ENCODE measurements around the gene NLE1. TPM values are rescaled to one million over a fixed set of nuclear protein-coding genes. Genes with fewer than 3 reads are reported as not detected.

Gene NLE1
- total RNA-seq, 1 experiment from 2014 or later: 23.3 TPM

DNA sequence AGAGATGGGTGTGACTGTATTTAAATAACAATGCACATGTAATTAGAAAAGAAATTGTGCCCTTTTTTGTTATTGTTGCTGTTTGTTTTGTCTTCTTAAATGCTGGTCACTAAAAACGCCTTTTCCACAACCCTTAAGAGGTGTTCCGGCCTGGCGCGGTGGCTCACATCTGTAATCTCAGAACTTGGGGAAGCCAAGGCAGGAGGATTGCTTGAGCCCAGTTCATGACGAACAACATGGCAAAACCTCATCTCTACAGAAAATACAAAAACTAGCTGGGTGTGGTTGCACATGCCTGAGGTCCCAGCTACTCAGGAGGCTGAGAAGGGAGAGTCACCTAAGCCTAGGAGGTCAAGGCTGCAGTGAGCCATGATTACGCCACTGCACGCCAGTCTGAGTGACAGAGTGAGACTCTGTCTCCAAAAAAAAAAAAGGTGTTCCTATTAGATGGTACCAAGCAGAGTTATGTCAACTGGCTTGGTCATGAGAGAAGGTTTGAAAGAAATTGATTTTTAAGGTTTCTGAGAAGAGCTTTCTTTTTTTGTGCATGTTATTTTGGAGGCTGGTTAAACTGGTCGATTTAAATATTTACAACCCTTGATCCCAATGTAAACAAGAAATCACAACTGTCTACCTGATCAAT, 55.1 kb downstream of the NLE1 start:
- ChIA-PET POLR2A (ENCODE audit: low non-redundant PET) (no interaction called here), CTCF (no interaction called here)
- BruUV-seq (replicated peaks): no TSS peak
- TF ChIP-seq EZH2 (IDR thresholded peaks at IDR 0.05; ENCODE audit: borderline replicate concordance, low read depth, low read length, poor library complexity, severe bottlenecking): no peak
- TF ChIP-seq, protein P1, sequence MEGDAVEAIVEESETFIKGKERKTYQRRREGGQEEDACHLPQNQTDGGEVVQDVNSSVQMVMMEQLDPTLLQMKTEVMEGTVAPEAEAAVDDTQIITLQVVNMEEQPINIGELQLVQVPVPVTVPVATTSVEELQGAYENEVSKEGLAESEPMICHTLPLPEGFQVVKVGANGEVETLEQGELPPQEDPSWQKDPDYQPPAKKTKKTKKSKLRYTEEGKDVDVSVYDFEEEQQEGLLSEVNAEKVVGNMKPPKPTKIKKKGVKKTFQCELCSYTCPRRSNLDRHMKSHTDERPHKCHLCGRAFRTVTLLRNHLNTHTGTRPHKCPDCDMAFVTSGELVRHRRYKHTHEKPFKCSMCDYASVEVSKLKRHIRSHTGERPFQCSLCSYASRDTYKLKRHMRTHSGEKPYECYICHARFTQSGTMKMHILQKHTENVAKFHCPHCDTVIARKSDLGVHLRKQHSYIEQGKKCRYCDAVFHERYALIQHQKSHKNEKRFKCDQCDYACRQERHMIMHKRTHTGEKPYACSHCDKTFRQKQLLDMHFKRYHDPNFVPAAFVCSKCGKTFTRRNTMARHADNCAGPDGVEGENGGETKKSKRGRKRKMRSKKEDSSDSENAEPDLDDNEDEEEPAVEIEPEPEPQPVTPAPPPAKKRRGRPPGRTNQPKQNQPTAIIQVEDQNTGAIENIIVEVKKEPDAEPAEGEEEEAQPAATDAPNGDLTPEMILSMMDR (conservative IDR thresholded peaks at IDR 0.05; ENCODE audit: low read depth, low read length): no peak
- intact Hi-C loops (cut with micrococcal nuclease; ENCODE audit: unreplicated experiment): no loop called here
- Histone ChIP-seq H3K4me3 (ENCODE audit: low read depth, low read length, poor library complexity, severe bottlenecking) (no peak overlapping the region), H3K9me3 (ENCODE audit: low read depth, low read length, poor library complexity, severe bottlenecking) (no peaks in the 10 kb centered on the region), H3K27me3 (replicated peaks; ENCODE audit: insufficient read depth, low read depth, low read length, poor library complexity) (no peaks in the 10 kb centered on the region), H3K4me1 (ENCODE audit: insufficient read depth, low read length, poor library complexity, severe bottlenecking) (peaks cover 11% of the 10 kb centered on the region), H3K36me3 (ENCODE audit: insufficient read depth, low read length, poor library complexity, severe bottlenecking) (no peaks in the 10 kb centered on the region), H3K27ac (ENCODE audit: low read depth, low read length, poor library complexity, severe bottlenecking) (no peak overlapping the region)
- DNase-seq (ENCODE audit: low spot score): no peak

DNA sequence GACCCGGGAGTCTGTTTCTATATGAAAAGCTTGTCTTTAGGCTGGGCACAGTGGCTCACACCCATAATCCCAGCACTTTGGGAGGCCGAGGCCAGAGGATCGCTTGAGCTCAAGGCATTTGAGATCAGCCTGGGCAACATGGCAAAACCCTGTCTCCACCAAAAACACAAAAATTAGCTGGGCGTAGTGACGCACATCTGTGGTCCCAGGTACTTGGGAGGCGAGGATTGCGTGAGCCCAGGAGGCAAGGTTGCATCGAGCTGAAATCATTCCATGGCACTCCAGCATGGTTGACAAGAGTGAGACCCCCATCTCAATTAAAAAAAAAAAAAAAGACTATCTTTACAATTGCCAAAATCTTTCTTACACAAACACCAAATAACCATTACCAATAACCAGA, 55.9 kb downstream of the NLE1 start:
- intact Hi-C loops (cut with micrococcal nuclease; ENCODE audit: unreplicated experiment): no loop called here
- Histone ChIP-seq H3K27ac (ENCODE audit: low read depth, low read length, poor library complexity, severe bottlenecking) (no peak overlapping the region), H3K36me3 (ENCODE audit: insufficient read depth, low read length, poor library complexity, severe bottlenecking) (no peaks in the 10 kb centered on the region), H3K27me3 (replicated peaks; ENCODE audit: insufficient read depth, low read depth, low read length, poor library complexity) (no peaks in the 10 kb centered on the region), H3K4me3 (ENCODE audit: low read depth, low read length, poor library complexity, severe bottlenecking) (no peak overlapping the region), H3K9me3 (ENCODE audit: low read depth, low read length, poor library complexity, severe bottlenecking) (no peaks in the 10 kb centered on the region), H3K4me1 (ENCODE audit: insufficient read depth, low read length, poor library complexity, severe bottlenecking) (peaks cover 16% of the 10 kb centered on the region)
- no TSS peak for BruUV-seq (replicated peaks)
- TF ChIP-seq, protein P1 (conservative IDR thresholded peaks at IDR 0.05; ENCODE audit: low read depth, low read length): no peak
- TF ChIP-seq EZH2 (IDR thresholded peaks at IDR 0.05; ENCODE audit: borderline replicate concordance, low read depth, low read length, poor library complexity, severe bottlenecking): no peak
- ChIA-PET POLR2A (ENCODE audit: low non-redundant PET) (no interaction called here), CTCF (no interaction called here)
- DNase-seq (ENCODE audit: low spot score): no peak

DNA sequence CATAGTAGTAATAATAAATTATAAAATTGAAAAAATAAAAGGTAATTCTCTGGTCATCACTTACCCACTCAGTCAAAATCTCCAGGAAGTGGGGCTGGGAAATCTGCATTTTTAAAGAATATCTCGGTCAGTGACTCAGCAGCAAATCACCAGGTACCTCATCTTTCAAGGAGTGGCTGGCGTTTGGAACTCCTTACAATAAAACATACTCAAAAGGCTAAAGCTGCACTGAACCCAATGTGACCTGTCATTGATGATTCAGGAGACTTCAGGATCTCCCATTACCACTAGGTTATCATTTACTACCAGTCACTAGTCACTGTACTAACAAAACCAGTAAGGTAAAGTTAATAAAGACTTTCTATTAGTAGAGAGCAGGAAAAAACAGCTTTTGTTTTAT, 57.1 kb downstream of the NLE1 start:
- TF ChIP-seq EZH2 (IDR thresholded peaks at IDR 0.05; ENCODE audit: borderline replicate concordance, low read depth, low read length, poor library complexity, severe bottlenecking): no peak
- DNase-seq (ENCODE audit: low spot score): no peak
- no peaks in the 10 kb centered on the region for H3K36me3 ChIP-seq (ENCODE audit: insufficient read depth, low read length, poor library complexity, severe bottlenecking)
- BruUV-seq (replicated peaks): no TSS peak
- POLR2A ChIA-PET (ENCODE audit: low non-redundant PET): no interaction called here
- CTCF ChIA-PET: no interaction called here
- H3K9me3 ChIP-seq (ENCODE audit: low read depth, low read length, poor library complexity, severe bottlenecking): no peaks in the 10 kb centered on the region
- H3K4me1 ChIP-seq (ENCODE audit: insufficient read depth, low read length, poor library complexity, severe bottlenecking): peaks cover 21% of the 10 kb centered on the region
- H3K27me3 ChIP-seq (replicated peaks; ENCODE audit: insufficient read depth, low read depth, low read length, poor library complexity): no peaks in the 10 kb centered on the region
- no peak overlapping the region for H3K27ac ChIP-seq (ENCODE audit: low read depth, low read length, poor library complexity, severe bottlenecking)
- H3K4me3 ChIP-seq (ENCODE audit: low read depth, low read length, poor library complexity, severe bottlenecking): no peak overlapping the region
- intact Hi-C loops (cut with micrococcal nuclease; ENCODE audit: unreplicated experiment): no loop called here

DNA sequence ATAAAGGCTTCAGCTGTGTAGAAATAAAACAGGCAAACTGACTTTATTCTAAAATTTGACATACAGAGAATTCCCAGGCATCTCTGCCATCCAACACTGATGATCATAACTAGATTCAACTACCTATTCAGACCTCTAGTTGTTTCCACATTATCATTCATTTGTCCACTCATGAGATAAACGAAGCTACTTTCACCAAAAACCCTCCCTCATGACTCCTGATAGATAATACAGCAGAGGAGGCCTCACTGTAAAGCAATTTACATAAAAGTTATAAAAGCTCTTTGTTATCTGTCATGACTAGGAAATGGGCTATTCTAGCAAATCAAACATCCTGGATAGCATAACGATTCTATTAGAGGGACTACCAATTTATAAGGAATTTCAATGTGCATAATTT, 59.0 kb downstream of the NLE1 start:
- no peak overlapping the region for H3K27ac ChIP-seq (ENCODE audit: low read depth, low read length, poor library complexity, severe bottlenecking)
- H3K9me3 ChIP-seq (ENCODE audit: low read depth, low read length, poor library complexity, severe bottlenecking): no peaks in the 10 kb centered on the region
- H3K36me3 ChIP-seq (ENCODE audit: insufficient read depth, low read length, poor library complexity, severe bottlenecking): no peaks in the 10 kb centered on the region
- H3K27me3 ChIP-seq (replicated peaks; ENCODE audit: insufficient read depth, low read depth, low read length, poor library complexity): no peaks in the 10 kb centered on the region
- CTCF ChIA-PET: no interaction called here
- peaks cover 21% of the 10 kb centered on the region for H3K4me1 ChIP-seq (ENCODE audit: insufficient read depth, low read length, poor library complexity, severe bottlenecking)
- DNase-seq (ENCODE audit: low spot score): no peak
- BruUV-seq (replicated peaks): no TSS peak
- TF ChIP-seq, protein P1 (conservative IDR thresholded peaks at IDR 0.05; ENCODE audit: low read depth, low read length): no peak
- TF ChIP-seq EZH2 (IDR thresholded peaks at IDR 0.05; ENCODE audit: borderline replicate concordance, low read depth, low read length, poor library complexity, severe bottlenecking): no peak
- intact Hi-C loops (cut with micrococcal nuclease; ENCODE audit: unreplicated experiment): no loop called here
- H3K4me3 ChIP-seq (ENCODE audit: low read depth, low read length, poor library complexity, severe bottlenecking): no peak overlapping the region
- POLR2A ChIA-PET (ENCODE audit: low non-redundant PET): no interaction called here
